NCI-H1417 treated with DMSO at 0.1 percent for 48 hours (cell line): ENCODE data around the gene CACNA1A.
"Not testable (repeated sequence)": the region's sequence is repeated elsewhere in the genome, so short reads cannot be mapped to it uniquely, and the experiment has no call there.

Experiments
- DNase-seq: peaks from one replicate; lab custom pipeline; 2025; lab: John Stamatoyannopoulos, UW

The CACNA1A gene

DNA sequence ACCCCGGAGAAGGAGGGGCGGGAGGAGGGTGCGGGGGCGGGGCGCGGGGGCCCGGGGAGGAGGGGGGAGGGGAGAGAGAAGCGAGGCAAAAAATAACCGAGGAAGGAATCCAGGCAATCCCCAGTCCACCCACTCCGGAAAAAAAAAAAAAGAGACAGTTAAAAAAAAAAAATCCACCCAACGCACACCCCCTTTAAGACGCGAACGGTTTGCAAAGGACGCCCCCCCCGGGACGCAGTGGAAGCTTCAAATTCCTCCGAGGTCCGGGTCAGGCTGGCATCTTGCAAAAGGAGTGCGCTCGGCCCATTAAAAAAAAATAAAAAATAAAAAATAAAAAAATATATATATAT is at the start of gene CACNA1A:
Gene CACNA1A (minus strand): TSS at position 9 of the 350 bp plus-strand sequence. CDS start 255 bp downstream, outside the sequence.
- no peak for DNase-seq

DNA sequence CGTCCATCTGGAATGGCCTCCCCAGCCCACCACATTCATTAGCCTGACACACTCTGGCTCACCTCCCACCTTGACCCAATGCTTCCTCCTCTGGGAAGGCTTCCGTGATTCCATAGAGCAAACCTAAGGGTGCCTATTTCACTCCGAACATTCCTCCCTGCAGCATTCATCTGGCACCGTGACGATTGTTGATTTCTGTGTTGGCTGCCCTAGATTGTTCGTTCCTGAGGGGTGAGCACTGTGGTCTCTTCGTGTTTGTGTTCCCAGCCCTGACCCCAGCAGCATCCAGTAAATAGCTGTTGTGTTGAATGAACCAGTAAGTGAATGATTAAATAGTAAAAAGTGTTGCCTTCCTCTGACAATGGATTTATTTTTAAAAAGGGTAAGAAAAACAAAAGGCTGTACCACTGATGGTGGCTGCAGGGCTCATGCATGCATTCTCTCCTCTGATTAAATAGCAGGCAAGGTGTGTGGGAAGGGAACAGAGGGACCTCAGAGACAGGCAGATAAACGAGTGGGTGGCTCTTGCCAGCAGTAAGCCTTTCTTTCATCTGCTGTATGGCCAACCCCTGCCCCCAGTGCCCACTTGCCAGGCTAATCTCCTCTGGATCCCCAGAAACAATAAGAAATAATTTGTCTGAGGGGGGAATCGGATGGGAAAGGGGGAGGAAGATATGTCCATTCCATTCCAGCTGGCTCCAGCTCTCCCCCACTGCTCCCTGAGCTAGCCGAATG is 48.4 kb upstream of the CACNA1A start:
- no peak for DNase-seq

DNA sequence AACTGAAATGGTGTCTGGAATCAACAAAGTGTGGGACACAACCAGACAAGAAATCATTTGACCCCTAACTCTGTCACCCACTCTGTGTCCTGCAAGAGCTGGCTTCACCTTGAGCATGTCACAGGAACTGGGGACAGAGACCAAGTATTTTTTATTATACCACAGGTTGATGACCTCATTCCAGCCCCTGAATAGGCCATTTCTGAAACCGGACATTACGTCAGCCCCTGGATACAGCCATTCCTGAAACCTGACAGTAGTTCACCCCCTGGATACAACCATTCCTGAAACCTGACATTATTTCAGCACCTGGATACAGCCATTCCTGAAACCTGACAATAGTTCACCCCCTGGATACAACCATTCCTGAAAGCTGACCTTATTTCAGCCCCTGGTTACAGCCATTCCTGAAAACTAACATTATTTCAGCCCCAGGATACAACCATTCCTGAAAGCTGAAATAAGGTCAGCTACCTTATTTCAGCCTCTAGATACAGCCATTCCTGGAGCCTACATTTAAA is 47.7 kb upstream of the CACNA1A start:
- DNase-seq: no peak

DNA sequence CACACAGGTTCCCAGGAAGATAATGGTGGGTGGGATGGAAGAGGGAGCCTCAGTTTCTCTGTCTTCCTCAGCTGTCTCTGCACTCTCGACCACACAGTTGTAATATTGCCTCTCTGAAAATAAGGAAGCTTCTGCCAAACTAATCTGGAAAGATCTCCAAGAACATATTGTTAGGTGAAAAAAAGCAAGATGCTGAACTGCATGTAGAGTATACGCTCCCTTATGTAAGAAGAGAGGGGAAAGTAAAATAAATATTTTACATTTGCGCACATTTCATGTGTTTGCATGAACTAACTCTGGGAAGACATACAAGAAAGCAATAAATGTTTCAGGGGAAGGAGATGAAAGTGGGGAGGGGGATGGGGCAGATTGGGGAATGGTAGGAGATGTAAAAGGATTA is 41.9 kb upstream of the CACNA1A start:
- DNase-seq: no peak

DNA sequence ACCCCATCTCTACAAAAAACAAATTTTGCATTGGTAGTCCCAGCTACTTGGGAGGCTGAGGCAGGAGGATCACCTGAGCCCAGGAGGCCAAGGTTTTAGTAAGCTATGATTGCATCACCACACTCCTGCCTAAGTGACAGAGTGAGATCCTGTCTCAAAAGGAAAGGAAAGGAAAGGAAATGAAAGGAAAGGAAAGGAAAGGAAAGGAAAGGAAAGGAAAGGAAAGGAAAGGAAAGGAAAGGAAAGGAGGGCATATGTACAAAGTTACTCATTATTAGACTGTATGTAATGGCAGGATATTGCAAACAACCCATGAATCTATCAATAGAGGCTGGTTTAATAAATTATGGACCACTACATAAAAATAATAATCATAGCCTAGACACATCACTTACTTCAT is 40.8 kb upstream of the CACNA1A start:
- no peak for DNase-seq

DNA sequence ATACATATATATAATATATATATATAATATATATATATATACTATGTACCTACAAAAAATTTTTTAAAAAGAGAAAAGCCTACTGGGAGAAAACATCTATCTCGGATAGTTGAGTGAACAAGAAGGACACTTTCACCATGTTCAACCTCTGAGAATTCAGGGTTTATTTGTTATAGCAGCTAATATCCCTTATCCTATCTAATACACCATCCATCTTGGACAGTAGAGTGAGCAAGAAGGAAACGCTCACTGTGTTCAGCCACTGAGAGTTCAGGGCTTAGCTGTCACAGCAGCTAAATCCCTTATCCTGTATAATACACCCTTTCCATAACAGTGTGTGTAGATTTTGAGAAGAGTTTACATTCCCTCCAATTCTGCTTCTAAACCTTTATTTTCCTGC is 38.1 kb upstream of the CACNA1A start:
- no peak for DNase-seq

DNA sequence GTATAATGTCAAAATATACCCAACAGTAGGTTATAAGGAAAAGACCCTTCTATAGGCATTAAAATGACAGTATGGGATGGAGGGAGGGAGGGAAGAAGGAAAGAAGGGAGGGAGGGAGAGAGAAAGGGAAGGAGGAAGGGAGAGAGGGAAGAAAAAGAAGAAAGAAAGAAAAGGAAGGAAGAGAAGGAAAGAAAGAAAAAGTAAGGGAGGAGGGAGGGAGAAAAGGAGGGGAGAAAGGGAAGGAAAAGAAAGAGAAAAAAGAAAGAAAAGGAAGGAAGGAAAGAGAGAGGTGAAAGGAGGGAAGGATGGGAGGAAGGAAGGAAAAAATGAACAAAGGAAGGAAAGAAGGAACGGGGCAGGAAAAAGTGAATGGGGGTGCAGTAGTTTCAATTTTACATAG is 35.3 kb upstream of the CACNA1A start:
- no peak for DNase-seq

DNA sequence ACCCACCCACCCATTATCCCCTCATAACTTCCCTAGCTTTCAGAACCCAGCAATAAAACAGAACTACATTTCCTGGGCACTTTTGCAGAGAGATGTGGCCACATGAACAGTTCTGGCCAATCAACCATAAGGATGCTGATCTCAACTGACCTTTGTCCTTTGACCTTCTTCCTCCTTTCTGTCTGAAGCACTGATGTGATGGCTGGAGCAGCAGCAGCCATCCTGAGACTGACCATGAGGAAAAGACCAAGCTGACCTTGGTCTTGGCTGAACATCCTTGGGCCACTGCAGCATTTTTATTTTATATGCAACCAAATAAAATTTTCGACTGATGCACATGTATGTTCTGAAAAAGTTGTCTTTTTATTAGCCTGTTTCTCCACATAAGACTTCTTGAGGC is 33.1 kb upstream of the CACNA1A start:
- no peak for DNase-seq

DNA sequence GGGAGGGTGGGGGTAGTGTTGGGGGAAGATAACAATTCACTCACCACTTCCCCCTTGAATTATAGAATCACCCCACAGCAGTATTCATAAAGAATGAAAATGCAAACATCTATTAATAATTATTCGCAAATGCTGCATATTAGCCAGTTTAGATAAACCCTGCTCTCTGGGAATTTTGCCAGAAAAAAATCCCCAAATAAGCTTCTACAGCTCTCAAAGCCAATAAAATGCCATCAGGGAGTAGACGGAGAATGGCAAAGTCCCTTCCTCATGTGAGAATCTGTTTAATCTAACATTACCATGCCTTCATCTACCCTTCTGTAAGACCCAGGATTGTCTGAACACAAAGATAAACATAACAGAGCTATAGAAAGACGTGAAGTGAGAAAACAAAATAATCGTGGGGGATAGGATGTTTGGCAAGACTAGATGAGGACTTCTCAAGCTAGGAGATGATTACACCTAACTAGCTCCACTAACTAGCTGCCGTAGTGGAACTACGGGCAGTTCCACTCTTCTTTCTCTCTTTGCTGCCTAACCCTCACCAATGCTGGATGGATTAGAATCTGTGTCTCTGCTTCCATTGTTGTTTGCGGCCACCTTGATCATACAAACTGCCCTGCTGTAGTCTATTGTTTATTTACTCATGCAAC is 32.4 kb upstream of the CACNA1A start:
- no peak for DNase-seq

DNA sequence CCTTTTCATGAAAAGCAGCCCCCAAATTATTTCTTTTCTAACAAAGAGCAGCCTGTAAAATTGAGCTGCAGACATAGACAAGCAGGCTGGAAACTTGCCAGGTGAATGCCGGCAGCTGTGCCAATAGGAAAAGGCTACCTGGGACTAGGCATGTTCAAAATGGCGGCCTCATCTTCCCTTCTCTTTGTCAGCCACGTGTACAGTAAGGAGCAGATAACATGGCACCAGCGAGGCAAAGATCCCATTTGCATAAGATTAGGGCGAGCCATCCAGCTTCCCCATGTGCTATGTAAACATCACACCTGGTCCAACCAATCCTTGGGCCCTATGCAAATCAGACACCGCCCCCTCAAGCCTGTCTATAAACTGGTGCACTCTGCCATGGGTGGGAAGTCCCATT is 31.2 kb upstream of the CACNA1A start:
- DNase-seq: no peak

DNA sequence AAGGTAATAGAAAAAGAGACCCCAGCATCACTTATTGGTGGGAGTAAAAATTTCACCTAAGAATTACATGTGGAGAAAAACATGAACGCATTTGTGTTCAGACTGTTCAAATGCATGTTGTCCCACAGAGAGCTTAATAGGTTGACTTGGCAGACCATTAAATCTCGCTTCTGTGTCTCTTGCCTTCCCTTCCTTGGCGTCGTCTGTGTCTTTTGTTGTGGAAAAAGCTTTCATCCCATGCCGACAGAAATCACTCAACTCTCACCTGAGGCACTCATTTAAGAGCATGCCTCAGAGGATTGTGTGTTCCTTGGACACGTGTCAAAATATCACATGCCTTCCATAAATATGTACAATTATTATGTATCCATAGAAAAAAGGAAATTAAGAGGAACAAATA is 24.4 kb upstream of the CACNA1A start:
- DNase-seq: no peak

DNA sequence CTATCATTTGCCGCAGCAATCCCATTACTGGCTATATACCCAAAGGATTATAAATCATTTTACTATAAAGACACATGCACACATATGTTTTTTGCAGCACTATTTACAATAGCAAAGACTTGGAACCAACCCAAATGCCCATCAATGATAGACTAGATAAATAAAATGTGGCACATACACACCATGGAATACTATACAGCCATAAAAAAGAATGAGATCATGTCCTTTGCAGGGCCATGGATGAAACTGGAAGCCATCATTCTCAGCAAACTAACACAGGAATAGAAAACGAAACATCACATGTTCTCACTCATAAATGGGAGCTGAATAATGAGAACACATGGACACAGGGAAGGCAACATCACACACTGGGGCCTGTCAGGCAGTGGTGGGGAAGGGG is 23.4 kb upstream of the CACNA1A start:
- DNase-seq: not testable (repeated sequence)

DNA sequence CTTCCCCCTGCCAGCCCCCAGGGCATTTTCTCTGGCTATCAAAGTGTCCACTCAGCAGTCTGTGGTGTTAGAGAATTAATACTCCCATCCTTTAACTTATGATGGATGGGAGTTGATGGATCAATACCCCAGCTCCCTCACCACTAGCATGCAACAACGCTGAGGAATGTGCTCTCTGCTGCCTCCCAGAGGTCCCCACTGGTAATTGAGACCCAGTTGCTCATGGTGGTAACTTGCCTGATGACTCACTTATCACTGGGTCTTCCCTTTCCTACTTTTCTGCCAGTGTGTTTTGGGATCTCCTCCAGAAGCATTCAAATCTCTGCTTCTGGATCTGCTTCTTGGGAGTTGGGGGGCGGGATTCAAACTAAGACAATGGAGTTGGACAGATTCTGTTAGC is 20.3 kb upstream of the CACNA1A start:
- no peak for DNase-seq

DNA sequence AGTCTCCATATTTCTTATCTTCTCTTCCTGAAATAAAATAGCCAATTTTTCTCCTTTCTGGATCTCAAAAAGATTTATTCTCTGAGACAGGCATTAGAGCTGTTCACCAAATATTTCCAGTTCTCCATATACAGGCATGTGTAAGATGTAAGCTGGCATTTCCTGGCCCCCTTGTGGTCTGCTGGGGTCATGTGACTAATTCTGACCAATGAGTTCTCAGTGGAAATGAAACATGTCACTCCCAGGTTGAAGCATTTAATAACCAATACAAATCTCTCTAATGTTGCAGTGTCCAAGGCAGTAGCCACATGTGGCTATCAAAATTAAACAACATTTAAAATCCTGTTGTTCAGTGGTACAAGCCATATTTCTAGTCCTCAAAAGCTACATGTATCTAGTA is 14.8 kb upstream of the CACNA1A start:
- no peak for DNase-seq

DNA sequence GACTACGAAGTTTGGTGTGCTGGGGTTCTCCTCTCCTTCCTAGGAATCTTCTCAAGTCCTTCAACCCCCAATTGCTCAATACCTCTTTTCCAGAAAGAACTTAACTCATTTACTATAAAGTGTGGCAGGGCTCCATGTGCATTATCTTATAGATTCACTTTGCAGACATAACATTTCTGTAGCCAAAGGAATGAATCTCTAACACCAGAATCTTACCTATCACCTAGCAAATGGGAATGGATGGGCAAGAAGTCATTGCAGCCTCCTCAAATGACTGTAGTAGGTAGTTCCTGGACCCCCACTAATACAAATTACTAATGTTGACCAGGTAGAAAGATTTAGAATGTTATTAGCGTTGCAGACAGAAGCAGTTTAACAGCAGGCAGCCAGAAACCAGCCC is 5.7 kb upstream of the CACNA1A start:
- DNase-seq: no peak

DNA sequence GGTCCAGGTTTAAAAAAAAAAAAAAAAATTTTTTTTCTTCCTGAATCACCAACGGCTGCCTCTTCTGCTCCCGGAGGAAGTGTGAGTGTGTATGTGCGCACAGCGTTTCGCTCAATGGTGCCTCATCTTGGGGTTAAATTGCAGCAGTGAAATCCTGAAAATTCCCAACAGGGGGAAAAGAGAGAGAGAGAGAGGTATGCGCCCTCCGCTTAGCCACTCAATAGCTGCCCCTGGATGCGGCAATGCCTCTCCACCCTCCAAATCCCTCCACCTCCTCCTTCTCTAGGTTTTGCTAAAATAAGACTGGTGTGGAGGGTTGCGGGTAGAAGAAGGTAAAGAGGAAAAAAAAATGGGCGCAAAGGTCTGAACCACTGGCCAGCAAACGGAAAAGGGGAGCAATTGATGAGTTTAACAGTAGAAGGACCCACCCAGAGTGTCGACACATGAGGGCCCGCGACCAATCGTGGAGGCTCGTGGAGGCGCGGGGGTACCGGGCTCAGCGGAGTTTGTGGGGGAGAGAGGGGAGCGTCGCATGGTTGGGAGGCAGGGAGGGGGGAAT is 853 bp upstream of the CACNA1A start:
- no peak for DNase-seq

DNA sequence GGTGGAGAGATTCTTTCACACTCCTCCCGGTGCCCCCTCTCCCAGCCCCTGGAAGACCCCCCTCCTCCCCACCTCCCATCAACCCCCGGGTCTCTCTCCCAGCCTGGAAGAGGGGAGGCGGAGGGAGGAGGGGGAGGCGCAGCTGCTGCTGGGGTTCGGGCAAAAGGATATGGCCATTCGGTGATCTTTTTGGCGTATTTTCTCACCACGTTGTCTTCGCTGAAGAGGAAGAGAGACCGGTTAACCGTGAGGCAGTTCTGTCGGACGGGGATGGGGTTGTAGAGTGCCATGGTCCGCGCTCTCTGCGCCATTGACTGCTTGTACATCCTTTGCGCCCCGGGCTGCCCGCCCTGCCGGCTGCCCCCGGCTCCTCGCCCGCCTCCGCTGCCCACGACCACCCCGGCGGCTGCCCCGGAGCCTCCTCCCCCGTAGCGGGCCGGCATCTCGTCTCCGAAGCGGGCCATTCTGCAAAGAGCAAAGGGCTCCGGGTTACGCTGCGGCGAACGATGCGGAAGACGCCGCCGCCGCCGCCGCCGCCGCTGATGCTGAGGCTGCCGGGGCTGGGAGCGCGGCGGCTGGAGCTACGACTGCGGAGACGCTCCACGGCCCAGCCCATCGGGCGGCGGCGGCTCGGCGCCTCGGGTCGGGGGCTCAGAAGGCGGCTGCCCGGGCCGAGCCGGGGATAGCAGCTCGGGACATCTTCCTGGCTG is 363 bp downstream of the CACNA1A start:
- no peak for DNase-seq

DNA sequence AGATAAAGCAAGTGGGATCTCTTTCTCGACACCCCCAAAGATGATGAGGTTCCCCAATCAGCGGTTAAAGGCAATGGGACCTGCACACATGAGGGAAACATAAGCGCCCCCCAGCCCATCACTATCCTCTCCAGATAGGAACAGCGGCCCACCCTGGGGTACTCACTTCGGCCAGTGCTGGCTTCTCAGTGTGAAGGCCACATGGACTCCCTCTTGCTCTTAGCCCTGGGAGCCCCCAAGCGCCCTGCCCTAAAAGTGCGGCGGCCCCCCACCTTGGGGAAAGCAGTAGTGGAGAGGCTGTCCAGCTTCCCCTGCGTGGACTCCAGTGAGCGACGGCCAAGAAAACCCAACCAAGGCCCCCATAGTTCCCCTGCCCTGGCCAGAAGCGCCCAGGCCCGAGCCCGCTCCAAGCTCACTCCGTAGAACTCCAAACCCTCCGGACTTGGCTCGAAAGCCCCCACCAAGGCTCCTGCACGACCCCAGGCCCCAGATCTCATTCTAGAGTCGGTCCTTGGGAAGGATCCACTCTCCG is 1.0 kb downstream of the CACNA1A start:
- no peak for DNase-seq

DNA sequence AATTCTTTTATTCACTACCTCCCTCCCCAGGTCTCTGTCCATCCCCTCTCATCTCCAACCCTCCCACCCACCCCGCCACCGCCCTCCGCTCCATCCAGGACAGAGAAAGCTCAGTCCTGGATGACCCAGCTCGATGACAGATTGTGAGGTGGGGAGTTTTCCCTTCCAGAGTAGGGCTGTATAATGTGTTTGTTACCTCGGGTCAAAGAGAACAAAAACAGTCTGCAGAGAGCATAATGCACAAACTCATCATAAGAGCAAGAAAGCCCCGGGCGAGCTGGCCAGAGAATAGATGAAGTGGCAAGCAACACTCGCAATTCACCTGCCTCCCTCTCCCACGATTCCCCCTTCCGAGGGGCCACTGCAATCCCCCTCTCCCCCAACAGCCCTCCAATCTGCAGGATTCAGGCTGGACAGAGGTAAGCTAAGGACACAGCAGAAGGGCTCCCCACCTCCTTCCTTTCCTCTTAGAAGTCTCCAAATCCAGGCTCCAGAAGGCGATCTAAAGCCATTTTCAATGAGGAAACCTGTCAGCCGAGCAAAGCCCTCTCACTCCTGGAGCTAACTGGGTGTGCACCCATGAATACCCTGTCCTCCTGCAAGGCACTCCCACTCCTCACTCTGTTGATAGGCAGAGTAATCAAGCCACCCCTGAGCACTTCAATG is 2.6 kb downstream of the CACNA1A start:
- DNase-seq: no peak

DNA sequence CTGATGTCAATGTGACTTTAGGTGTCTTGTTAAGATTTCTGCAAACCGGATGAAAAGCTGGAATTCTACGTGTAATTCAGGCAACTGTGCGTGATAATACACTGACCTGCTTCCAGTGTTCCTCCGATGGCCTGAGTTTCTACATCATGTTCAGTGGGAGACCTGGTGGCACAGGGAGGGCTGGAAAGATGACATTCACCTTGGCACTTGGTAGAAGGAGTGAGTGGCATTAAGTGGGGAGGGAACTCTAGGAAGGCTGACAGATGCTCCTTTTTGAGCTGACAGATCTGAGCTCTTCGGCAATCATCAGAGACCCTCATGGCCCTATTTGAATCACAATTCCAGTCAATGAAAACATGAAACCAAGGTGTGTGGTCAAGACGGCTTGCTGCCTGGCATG is 4.0 kb downstream of the CACNA1A start:
- no peak for DNase-seq

DNA sequence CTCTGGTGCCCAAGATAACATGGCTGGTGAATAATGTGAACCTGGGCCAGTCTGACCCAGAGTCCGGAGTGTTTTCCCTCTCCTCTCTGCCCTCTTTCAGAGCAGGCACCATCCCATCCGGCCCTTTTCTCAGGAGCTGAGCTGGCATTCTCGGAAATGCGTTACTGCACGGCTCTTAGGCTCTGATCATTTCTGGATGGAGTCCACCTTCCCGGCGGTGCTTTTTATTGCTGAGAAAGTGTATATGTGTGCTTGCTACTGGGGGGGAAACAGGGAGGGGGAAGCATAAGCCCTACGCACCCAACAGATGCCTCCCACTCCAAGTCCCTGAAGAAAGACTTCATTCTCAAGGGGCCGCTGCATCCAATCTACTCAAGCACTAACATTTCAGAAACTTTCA is 6.6 kb downstream of the CACNA1A start:
- no peak for DNase-seq
